GM10266 (cell line): ENCODE measurements around the gene KAT8.

Experiments
- DNase-seq: peaks from one replicate; pipeline ENCODE4 v3.0.0; 2012; ENCODE audit errors: extremely low spot score
- TF ChIP-seq, protein P1 (sequence below): IDR thresholded peaks from 2 replicates; pipeline ENCODE4 v1.5.1; 2012; ENCODE audit warnings: mild to moderate bottlenecking, low read depth; ENCODE audit not compliant: control insufficient read depth, insufficient read depth; ENCODE audit errors: missing control alignments

KAT8 gene

DNA sequence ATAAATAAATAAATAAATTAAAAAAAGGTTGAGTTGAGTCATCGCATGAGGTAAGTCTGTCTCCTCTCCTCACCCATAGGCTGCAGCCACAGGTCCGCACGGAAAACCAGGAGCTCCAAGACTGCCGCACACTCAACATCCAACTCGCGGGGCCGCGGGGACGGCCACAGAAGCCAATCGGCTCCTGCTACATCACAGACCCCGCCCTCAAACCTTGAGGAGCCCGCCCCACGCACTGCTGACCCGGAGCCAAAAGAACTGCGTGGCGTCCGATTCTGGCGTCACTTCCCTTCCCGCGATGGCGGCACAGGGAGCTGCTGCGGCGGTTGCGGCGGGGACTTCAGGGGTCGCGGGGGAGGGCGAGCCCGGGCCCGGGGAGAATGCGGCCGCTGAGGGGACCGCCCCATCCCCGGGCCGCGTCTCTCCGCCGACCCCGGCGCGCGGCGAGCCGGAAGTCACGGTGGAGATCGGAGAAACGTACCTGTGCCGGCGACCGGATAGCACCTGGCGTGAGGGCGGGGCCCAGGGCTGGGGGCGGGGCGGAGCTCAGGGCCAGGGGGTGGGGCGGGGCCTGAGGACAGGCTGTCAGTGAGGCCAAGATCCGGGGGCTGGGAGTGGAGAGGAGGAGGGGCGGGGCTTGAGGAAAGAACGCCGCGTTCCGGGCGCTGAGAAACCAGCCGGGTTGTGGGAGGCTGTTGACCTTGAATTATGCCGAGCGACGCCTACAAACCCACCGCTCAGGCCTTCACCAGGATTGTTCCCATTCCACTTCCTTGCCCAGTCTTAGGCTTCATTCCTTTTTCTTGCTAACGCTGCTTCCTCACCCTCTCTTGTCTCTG is at the start of gene KAT8:
Gene KAT8 (plus strand): TSS at position 281 of the 839 bp plus-strand sequence. CDS start 18 bp downstream, at position 299.
- TF ChIP-seq, protein P1, sequence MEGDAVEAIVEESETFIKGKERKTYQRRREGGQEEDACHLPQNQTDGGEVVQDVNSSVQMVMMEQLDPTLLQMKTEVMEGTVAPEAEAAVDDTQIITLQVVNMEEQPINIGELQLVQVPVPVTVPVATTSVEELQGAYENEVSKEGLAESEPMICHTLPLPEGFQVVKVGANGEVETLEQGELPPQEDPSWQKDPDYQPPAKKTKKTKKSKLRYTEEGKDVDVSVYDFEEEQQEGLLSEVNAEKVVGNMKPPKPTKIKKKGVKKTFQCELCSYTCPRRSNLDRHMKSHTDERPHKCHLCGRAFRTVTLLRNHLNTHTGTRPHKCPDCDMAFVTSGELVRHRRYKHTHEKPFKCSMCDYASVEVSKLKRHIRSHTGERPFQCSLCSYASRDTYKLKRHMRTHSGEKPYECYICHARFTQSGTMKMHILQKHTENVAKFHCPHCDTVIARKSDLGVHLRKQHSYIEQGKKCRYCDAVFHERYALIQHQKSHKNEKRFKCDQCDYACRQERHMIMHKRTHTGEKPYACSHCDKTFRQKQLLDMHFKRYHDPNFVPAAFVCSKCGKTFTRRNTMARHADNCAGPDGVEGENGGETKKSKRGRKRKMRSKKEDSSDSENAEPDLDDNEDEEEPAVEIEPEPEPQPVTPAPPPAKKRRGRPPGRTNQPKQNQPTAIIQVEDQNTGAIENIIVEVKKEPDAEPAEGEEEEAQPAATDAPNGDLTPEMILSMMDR = no peak
- DNase-seq = peak; percentile 99

DNA sequence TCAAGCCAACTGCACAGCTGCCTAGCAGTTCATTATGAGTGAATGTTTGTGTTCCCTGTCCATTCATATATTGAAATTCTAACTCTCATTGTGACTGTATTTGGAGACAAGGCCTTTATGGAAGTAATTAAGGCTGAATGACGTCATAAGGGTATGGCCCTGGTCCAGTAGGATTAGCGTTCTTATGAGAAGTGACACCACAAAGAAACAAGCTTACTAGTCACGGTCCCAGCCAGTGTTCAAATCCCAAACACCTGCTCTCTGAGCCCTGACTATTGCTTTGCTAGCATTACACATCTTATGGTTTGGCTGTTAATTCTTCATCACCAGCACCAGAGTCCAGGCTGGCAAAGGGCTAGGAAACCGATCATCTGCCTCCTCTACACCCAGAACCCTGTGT is 45.6 kb upstream of the KAT8 start:
- DNase-seq = no peak
- TF ChIP-seq, protein P1 = no peak

DNA sequence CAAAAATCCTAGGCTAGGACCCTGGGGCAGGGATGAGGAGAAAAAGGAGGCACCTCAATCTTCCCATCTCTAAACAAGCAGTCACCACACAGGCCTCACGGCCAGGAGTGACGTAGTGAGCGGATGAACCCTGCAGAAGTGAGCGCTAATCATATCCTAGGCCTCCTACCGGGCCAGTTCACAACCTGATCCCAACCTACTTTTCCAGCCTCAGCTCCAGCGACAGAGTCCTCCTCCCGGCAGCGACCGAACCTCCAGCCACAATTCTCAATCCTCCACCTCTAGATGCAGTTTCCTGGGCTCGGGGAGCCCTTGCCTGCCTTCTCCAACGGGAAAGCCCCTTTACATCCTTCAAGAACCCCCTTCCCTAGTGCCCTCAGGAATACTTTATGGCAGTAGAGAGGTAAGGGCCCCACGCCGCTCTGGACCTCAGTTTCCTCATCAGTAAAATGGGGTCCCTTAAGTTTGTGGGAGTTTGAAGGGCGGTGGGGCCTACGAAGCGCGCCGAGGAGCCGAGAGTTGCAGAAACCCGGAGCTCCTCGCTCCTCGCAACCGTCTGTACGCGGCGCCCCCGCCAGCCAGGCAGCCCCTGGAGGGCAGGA is 44.8 kb upstream of the KAT8 start:
- TF ChIP-seq, protein P1 = no peak

DNA sequence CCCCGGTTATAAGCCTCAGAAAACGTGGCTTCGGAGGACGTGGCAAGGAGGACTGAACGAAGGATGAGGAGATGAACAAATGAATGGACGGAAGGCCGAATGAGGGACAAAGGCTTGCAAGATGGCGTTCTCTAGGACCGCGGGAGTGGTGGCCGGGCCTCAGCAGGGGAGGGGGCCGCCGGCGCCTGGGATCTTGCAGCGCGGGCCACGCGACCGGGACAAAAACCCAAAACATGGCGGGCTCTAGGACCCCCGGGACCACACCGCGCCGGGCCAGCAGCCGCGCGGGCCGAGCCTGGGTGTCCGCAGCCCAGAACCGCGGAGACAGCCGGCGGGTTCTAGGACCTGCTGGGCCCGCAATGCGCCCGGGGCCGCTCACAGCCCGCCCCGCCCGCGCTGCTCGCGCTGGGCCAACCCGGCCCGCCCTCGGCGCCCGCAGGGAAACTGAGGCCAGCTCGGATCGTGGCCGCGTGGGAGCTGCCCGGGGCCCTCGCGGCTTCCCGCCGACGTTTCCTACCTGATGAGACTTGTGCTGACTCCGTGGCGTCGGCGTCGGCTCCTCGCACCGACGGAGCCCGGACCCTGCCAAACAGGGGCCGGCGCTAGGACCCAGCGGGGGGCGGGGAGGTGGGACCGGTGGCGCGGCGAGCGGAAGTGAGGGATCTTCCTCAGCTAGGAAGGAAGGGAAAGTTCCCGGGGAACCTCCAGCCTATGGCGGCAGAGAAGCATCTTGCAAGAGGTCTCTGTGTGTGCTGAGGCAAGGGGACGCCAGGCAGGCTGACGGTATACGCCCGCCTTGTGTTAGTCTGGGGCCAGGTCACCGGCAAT is 44.1 kb upstream of the KAT8 start:
- TF ChIP-seq, protein P1 = no peak

More for the DNA sequence above, 44.8 kb upstream of the KAT8 start:
- peak; percentile 57 for DNase-seq

DNA sequence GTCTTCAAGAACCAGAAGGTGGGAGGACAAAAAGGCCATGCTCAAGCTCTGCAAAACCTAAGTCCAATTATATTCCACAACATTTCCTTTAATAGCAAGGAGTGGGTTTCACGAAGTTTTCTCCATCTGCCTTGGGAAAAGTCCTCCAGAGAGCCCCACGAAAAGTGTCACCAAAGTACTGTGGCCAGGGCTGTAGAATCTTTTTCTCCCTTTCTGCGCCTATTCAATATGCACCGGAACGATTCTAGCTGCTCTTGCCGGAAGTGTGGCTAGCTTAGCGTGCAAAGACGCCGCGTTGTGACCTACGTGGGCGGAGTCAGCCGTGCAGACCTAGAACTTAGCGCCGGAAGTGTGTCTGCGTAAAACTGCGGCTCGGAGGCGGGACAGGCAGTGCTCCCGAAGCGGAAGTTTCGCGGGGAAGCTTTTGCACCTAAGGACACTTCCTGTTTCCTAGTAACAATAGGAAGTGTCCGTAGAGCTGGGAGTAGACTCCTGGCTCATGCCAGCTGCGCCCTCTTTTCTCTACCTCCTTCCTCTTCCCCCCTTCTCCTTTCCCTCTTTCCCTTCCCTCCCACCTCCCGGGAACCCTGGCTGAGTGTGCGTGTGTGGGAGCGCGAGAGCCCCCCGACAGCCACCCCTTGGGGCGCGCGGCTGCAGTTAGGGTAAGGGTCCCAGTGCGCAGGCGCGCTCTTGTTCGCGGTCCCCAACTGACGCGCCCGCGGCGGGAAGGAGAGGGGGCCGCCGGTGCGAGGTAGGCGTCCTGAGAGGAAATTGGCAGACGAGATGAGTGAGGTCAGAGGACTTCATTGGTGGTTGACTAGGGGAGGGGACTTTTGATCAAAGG is 43.3 kb upstream of the KAT8 start, which contains the start of the genes ZNF646 and ZNF668:
Gene ZNF646 (plus strand): TSS at position 453 of the 844 bp plus-strand sequence. CDS start 1,903 bp downstream, outside the sequence.
Gene ZNF668 (minus strand): TSS at position 271 of the 844 bp plus-strand sequence. CDS start 9,781 bp downstream, outside the sequence.
- peak; percentile 98 for DNase-seq

More for the DNA sequence above, 44.1 kb upstream of the KAT8 start:
- DNase-seq = peak; percentile 93

DNA sequence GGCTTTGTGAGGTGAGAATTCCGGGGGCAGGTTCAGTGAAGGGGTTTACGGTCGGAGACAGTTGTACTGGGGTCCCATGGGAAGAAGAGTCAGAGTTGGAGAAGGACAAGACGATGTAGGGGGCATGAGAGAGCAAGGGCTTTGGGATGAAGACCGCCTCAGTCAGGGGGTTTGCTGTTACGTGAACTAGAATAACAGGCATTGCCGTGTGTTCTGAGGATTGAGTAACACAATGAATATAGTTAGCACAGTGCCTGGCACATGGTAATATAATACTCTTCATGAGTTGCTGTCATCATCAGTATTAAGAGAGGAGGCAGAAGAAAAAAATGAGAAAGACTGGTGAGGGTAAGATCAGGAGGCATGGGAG is 42.7 kb upstream of the KAT8 start:
- DNase-seq = no peak
- TF ChIP-seq, protein P1 = no peak

More for the DNA sequence above, 43.3 kb upstream of the KAT8 start, which contains the start of the genes ZNF646 and ZNF668:
- TF ChIP-seq, protein P1 = no peak
